ENCODE data around the gene DHRS11.

- TF ChIP-seq JUND (IDR thresholded peaks at IDR 0.05) (no peak), GATA2 (CRISPR knock-in tag; IDR thresholded peaks at IDR 0.05) (no peak), CTCF (IDR thresholded peaks at IDR 0.05) (no peak), EP300 (IDR thresholded peaks at IDR 0.05; ENCODE audit: borderline replicate concordance in 1 of 2, low read depth in 1 of 2, low read length in 1 of 2) (no peak), POLR2AphosphoS5 (IDR thresholded peaks at IDR 0.05; ENCODE audit: low read depth, low read length) (no peak), TAF1 (IDR thresholded peaks at IDR 0.05; ENCODE audit: borderline replicate concordance, low read depth, low read length) (no peak), IRF3 (IDR thresholded peaks at IDR 0.05; ENCODE audit: low read depth, low read length) (no peak), REST (IDR thresholded peaks at IDR 0.05; ENCODE audit: low read depth, low read length) (no peak), YY1 (IDR thresholded peaks at IDR 0.05; ENCODE audit: low read depth) (no peak), RCOR1 (IDR thresholded peaks at IDR 0.05; ENCODE audit: low read length) (no peak)
Observed at GRCh38 chr17:36608794-36609497, 17.3 kb downstream of the DHRS11 start.
